Prostate gland (tissue), 2 donors: Measurements from ENCODE around the gene CAPZB.

ENCODE experiments used
- POLR2AphosphoS5 ChIP-seq: sonication (generic); formaldehyde crosslinking; IDR thresholded peaks from one replicate; pipeline ENCODE4 v1.6.1; 2017; ENCODE audit warnings: antibody characterized with exemption
- TF ChIP-seq, protein P1 (sequence below), 4 experiments: fragments of 200-600 bp in 2 of 4; fragments of 450-650 bp in 2 of 4; sonication (generic) in 2 of 4; IDR thresholded peaks; 1 replicate in 3 of 4; 2 replicates in 1 of 4; pipeline ENCODE4 v1.5.1; 2016 to 2019; ENCODE audit warnings: antibody characterized with exemption in 4 of 4, mild to moderate bottlenecking in 2 of 4, moderate library complexity in 2 of 4

DNA sequence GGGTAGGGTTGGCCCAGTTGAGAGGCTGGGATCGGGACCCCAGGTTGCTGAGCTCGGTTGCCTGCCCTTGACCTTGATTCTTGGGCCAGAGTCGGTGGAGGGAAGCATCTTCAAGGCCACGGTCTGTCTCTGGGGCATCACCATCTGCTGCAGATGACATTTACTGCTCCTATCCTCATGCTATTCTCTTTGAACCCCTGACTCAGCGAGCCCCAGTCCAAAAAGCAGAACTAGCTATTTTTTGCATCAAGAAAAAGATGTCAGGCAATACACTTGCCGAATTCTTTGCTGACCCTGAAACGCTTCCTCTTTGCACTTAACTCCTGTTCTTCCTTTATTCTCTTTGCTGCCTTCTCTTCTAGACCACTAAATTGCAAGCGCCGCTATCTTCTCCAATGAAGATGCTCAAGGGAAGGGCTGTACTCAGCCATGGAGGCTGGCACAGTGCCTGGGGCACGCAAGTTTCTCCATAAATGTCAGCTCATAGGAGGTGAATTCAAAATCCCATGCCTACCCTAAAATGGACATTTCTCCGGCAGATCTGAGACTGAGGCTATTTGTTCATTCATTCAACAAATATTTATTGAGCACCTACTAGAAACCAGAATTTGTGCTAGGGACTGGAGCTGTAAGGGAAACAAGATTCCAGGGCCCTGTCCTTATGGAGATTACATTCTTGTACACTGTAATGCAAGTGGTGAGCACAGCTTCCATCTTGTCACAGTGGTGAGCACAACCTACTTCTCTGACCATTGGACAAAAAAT is 20.5 kb upstream of the CAPZB start:
- TF ChIP-seq, protein P1, sequence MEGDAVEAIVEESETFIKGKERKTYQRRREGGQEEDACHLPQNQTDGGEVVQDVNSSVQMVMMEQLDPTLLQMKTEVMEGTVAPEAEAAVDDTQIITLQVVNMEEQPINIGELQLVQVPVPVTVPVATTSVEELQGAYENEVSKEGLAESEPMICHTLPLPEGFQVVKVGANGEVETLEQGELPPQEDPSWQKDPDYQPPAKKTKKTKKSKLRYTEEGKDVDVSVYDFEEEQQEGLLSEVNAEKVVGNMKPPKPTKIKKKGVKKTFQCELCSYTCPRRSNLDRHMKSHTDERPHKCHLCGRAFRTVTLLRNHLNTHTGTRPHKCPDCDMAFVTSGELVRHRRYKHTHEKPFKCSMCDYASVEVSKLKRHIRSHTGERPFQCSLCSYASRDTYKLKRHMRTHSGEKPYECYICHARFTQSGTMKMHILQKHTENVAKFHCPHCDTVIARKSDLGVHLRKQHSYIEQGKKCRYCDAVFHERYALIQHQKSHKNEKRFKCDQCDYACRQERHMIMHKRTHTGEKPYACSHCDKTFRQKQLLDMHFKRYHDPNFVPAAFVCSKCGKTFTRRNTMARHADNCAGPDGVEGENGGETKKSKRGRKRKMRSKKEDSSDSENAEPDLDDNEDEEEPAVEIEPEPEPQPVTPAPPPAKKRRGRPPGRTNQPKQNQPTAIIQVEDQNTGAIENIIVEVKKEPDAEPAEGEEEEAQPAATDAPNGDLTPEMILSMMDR (IDR thresholded peaks at IDR 0.05), result no peak
- no peak for TF ChIP-seq POLR2AphosphoS5
